ENCODE results near the gene KRTAP6-3. TPM values are rescaled to one million over a fixed set of nuclear protein-coding genes. Genes with fewer than 3 reads are reported as not detected.

KRTAP6-3 gene, protein sequence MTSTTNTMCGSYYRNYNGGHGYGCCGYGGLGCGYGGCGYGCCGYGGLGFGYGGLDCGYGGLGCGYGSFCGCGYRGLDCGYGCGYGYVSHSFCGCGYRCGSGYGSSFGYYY
- not detected in 2 replicates for total RNA-seq
- polyA plus RNA-seq, result not detected in 2 replicates

DNA sequence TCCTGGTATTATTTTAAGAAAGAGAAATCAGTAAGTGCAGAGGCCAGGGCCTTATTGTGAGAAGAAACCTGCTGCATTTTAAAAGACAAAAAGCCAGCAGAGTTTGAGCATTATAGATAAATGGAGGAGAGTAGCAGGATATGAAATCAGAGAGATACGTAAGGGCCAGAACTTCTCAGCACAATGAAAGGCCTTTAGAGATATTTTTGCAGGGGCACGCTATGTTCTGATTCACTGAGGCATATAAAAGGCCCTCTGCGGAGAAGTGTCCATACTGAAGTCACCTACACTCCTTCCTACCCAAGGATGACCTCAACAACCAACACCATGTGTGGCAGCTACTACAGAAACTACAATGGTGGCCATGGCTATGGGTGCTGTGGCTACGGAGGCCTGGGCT is at the start of gene KRTAP6-3:
Gene KRTAP6-3 (plus strand): TSS at position 301 of the 400 bp plus-strand sequence. CDS start 6 bp downstream, at position 307.
- H3K27me3 ChIP-seq, result no peaks in the 10 kb centered on the region
- DNase-seq (ENCODE audit: low read depth in 1 of 2, low spot score in 1 of 2), result no peak
- no peak within 1 kb of the TSS for H3K4me3 ChIP-seq
- no peaks in the 10 kb centered on the region for H3K36me3 ChIP-seq
- H3K9me3 ChIP-seq (ENCODE audit: low read depth), result no peaks in the 10 kb centered on the region
- H3K4me1 ChIP-seq (ENCODE audit: low read depth), result no peaks in the 10 kb centered on the region
- TF ChIP-seq, protein P1, sequence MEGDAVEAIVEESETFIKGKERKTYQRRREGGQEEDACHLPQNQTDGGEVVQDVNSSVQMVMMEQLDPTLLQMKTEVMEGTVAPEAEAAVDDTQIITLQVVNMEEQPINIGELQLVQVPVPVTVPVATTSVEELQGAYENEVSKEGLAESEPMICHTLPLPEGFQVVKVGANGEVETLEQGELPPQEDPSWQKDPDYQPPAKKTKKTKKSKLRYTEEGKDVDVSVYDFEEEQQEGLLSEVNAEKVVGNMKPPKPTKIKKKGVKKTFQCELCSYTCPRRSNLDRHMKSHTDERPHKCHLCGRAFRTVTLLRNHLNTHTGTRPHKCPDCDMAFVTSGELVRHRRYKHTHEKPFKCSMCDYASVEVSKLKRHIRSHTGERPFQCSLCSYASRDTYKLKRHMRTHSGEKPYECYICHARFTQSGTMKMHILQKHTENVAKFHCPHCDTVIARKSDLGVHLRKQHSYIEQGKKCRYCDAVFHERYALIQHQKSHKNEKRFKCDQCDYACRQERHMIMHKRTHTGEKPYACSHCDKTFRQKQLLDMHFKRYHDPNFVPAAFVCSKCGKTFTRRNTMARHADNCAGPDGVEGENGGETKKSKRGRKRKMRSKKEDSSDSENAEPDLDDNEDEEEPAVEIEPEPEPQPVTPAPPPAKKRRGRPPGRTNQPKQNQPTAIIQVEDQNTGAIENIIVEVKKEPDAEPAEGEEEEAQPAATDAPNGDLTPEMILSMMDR (IDR thresholded peaks at IDR 0.05; ENCODE audit: low read depth, low read length), result no peak
- no peak within 1 kb of the TSS for H3K27ac ChIP-seq

- no peak for DNase-seq (ENCODE audit: low read depth in 1 of 2, low spot score in 1 of 2)
- TF ChIP-seq, protein P1 (IDR thresholded peaks at IDR 0.05; ENCODE audit: low read depth, low read length), result no peak
- Histone ChIP-seq H3K4me1 (ENCODE audit: low read depth) (no peaks in the 10 kb centered on the region), H3K27ac (no peak overlapping the region), H3K4me3 (no peak overlapping the region), H3K27me3 (no peaks in the 10 kb centered on the region), H3K36me3 (no peaks in the 10 kb centered on the region), H3K9me3 (ENCODE audit: low read depth) (no peaks in the 10 kb centered on the region)
Observed at GRCh38 chr21:30552782-30553181, 39.5 kb upstream of the KRTAP6-3 start.

DNA sequence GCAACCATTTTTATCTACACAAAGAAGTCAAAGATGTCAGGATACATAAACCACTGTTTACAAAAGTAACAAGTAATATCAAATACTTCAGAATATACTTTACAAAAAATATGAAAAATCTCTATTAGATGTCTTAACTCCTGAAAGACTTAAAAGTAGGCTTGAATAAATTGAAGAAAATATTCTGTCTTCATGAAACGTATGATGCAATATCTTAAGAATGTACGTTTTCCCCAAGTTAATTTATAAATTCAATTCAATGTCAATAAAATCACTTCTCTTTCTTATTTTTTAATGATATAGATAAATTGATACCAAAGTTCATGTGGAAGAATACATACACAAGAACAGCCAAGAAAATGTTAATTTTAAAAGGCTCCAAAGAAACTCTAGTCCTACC is 37.1 kb upstream of the KRTAP6-3 start:
- Histone ChIP-seq H3K27me3 (no peaks in the 10 kb centered on the region), H3K4me1 (ENCODE audit: low read depth) (no peaks in the 10 kb centered on the region), H3K36me3 (no peaks in the 10 kb centered on the region), H3K27ac (no peak overlapping the region), H3K4me3 (no peak overlapping the region), H3K9me3 (ENCODE audit: low read depth) (no peaks in the 10 kb centered on the region)
- TF ChIP-seq, protein P1 (IDR thresholded peaks at IDR 0.05; ENCODE audit: low read depth, low read length), result no peak
- no peak for DNase-seq (ENCODE audit: low read depth in 1 of 2, low spot score in 1 of 2)

DNA sequence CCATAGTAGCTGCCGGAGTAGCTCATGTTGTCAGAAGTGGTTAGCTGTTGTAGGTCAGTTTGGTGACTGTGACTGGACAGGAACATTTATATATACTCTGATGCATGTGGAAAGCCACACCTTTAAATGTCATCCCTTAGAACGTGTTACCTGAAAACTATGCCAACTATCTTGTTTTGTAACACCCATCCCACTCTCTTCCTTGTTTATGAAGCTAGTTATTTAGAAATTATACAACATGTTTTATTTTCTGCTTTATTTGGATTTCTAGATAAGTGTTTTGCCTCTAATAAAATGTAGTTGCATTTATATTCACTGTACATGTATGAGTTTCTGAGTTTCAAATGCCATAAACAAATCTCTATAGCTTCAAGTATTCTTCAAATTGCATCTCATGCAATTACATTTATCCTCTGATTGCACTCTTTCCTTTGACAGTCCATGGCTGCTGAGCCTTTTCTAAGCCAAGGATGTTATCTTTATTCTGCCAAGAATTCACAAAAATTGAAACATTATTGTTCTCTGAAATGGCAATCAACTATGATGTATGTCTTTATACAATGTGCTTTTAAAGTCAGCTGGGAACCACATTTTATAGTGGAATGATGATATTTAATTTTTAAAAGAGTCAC is 30.9 kb upstream of the KRTAP6-3 start, which contains the start of gene KRTAP19-7:
Gene KRTAP19-7 (minus strand): TSS at position 51 of the 632 bp plus-strand sequence. CDS start 25 bp downstream, at position 26.
- no peak for DNase-seq (ENCODE audit: low read depth in 1 of 2, low spot score in 1 of 2)
- no peak within 1 kb of the TSS for H3K4me3 ChIP-seq
- H3K27me3 ChIP-seq, result no peaks in the 10 kb centered on the region
- no peak within 1 kb of the TSS for H3K27ac ChIP-seq
- no peaks in the 10 kb centered on the region for H3K9me3 ChIP-seq (ENCODE audit: low read depth)
- TF ChIP-seq, protein P1 (IDR thresholded peaks at IDR 0.05; ENCODE audit: low read depth, low read length), result no peak
- no peaks in the 10 kb centered on the region for H3K36me3 ChIP-seq
- no peaks in the 10 kb centered on the region for H3K4me1 ChIP-seq (ENCODE audit: low read depth)

DNA sequence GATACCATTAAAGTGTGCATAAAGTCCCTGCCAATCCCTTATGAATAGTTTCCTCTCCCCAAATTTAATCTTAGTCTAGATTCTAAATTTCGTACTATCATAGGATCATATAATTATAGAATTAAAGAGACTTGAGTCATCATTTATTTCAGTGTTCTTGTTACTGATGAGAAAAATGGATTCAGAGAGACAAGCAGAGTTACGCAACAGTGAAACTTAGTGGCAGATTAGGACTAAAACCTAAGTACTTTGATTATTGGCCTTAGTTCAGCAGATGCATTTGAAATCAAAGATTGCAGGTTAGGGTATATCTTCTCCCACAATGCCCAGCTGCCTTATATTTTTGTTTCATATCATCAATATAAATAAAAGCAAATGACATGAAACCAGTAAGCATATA is 30.3 kb upstream of the KRTAP6-3 start:
- no peak for DNase-seq (ENCODE audit: low read depth in 1 of 2, low spot score in 1 of 2)
- Histone ChIP-seq H3K9me3 (ENCODE audit: low read depth) (no peaks in the 10 kb centered on the region), H3K27me3 (no peaks in the 10 kb centered on the region), H3K4me1 (ENCODE audit: low read depth) (no peaks in the 10 kb centered on the region), H3K4me3 (no peak overlapping the region), H3K36me3 (no peaks in the 10 kb centered on the region), H3K27ac (no peak overlapping the region)
- TF ChIP-seq, protein P1 (IDR thresholded peaks at IDR 0.05; ENCODE audit: low read depth, low read length), result no peak

All from cardiac muscle cell (in vitro differentiated cells and primary cell).